Activated CD8-positive, alpha-beta memory T cell treated with anti-CD3 and anti-CD28 coated beads for 4 hours (primary cell): ENCODE data around the gene OR5K1.

Source experiments
- DNase-seq, 2 donors: peaks; one replicate each; pipeline ENCODE4 v3.0.0-alpha.2; 2020; ENCODE audit warnings: low read depth in 2 of 2

OR5K1 gene

GRCh38 chr3:98514948-98515347, 51.9 kb downstream of the OR5K1 start:
- no peak for DNase-seq

GRCh38 chr3:98518816-98519215, 55.8 kb downstream of the OR5K1 start:
- no peak for DNase-seq

DNA sequence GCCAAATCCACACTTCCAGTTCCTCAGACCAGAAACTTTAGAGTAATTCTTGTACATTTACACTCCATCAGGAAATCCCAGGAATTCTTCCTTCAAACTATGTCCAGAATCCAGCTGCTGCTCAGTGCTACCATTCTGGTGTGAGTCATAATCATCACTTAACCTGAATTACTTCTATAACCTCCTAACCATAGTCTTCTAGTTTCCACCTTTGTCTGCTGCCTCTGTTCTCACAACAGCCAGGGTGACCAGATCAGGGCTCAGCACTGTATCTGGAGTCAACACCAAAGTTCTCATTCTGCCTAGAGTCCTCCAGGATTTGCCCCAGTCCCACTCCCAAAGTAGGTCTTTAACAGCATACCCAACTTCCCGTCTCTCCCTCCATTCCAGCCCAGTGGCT, 56.4 kb downstream of the OR5K1 start:
- no peak for DNase-seq

DNA sequence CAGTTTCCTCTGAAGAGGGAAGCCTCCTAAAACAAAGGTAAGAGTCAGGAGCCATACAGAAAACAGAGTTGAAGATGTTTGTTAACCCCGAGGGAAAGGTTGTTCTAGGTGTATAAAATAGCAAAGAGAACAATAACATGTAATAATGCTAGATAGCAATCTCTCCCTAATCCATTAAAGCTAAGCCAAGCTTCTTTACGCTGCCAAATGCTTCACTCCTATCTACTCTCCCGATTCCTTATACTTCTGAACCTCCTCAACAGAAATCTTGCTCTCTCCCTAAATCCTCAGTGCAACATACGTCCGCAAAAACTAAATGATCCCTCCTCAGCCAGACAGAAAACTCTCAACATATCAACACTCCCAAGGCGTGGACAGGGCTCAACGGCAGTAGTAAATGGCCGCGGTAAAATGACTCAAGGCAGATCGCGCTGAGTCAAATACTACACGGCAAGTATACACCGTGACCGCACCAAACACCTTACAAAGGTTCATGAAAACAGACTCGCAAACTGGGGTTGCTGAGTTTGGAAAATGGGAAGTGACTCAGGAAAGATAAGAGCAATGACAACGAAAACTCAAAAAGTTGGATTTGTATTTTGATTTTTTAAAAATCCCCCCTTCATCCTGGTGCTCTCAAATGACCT, 59.0 kb downstream of the OR5K1 start:
- DNase-seq: peak in 1 of 2 donors; percentile 25
